Fibroblast of pulmonary artery (primary cell): ENCODE data around the gene MMP15.

ENCODE experiments used
- DNase-seq: peaks from one replicate; pipeline ENCODE4 v3.0.0-alpha.2; 2010; ENCODE audit warnings: low read depth
- H3K4me3 ChIP-seq: replicated peaks from 2 replicates; pipeline ENCODE4 v1.5.1; 2011; ENCODE audit warnings: low read depth, mild to moderate bottlenecking, control low read depth, low read length, moderate library complexity
- TF ChIP-seq, protein P1 (sequence below): IDR thresholded peaks from 2 replicates; pipeline ENCODE4 v1.5.1; 2011; ENCODE audit warnings: mild to moderate bottlenecking, control low read depth, low read length, inconsistent platforms; ENCODE audit errors: missing control alignments

MMP15 gene

GRCh38 chr16:57992084-57992483 is 33.5 kb upstream of the MMP15 start:
- no peak for DNase-seq
- H3K4me3 ChIP-seq: no peak overlapping the region
- TF ChIP-seq, protein P1, sequence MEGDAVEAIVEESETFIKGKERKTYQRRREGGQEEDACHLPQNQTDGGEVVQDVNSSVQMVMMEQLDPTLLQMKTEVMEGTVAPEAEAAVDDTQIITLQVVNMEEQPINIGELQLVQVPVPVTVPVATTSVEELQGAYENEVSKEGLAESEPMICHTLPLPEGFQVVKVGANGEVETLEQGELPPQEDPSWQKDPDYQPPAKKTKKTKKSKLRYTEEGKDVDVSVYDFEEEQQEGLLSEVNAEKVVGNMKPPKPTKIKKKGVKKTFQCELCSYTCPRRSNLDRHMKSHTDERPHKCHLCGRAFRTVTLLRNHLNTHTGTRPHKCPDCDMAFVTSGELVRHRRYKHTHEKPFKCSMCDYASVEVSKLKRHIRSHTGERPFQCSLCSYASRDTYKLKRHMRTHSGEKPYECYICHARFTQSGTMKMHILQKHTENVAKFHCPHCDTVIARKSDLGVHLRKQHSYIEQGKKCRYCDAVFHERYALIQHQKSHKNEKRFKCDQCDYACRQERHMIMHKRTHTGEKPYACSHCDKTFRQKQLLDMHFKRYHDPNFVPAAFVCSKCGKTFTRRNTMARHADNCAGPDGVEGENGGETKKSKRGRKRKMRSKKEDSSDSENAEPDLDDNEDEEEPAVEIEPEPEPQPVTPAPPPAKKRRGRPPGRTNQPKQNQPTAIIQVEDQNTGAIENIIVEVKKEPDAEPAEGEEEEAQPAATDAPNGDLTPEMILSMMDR: no peak

DNA sequence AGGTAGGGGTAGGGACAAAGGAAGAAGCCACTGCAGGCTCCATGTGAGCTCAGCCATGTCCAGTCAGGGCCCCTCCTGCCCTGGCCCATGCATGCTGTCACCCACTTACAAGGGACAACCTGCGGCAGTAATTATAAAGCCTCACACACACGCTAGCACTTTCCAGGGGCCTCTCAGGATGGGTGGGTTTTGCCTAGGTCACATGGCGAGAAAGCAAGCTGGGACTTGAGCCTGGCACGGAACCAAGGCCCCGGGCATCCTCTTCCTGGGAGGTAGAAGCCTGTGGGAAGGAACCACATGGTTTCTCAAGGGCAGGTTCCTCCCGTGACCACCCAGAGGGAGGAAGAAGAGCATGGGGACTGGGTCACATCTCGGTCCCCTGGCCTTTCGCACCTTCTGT is 32.1 kb upstream of the MMP15 start:
- TF ChIP-seq, protein P1: no peak
- no peak overlapping the region for H3K4me3 ChIP-seq
- no peak for DNase-seq

DNA sequence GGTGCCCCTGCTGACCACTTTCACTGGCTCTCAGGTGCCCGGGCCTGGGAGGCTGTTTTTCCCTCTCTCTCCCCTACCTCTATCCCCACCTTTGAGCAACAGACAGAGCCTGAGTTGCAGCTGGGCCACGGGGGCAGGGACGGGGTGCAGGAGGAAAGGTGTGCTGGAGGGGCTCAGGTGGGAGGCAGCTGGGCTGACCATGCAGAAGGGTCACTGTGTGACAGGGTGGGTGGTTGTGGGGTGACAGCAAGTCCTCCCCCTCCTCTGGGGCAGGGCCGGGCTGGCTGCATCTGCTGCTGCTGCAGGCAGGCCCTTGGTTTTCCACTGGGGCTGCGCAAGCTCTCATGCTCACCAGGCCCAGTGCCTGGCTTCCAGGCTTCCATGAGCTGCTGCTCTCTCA is 31.7 kb upstream of the MMP15 start:
- no peak overlapping the region for H3K4me3 ChIP-seq
- TF ChIP-seq, protein P1: no peak
- no peak for DNase-seq

DNA sequence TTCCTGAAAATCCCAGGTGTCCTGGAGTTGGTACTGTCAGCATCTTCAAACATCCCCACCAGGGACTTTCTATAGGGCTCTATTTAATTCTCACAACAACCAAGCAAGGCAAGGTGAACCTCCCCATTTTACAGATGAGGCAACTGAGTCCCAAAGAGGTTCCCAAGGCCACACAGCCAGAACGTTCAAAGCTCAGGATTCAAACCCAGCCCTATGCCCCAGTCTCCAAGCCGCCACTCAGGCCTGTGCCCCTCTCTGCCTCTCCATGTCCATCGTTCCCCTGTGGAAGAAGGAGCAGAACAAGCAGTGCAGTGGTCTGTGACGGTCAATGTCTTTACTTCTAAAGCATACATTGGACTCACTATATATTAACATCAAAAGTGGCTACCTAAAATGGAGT is 31.2 kb upstream of the MMP15 start:
- H3K4me3 ChIP-seq: no peak overlapping the region
- TF ChIP-seq, protein P1: no peak
- no peak for DNase-seq

GRCh38 chr16:57994778-57995177 is 30.8 kb upstream of the MMP15 start:
- TF ChIP-seq, protein P1: peak; percentile 44

GRCh38 chr16:57995721-57996405 is 29.7 kb upstream of the MMP15 start:
- TF ChIP-seq, protein P1: no peak
- no peak for DNase-seq
- no peak overlapping the region for H3K4me3 ChIP-seq

More at GRCh38 chr16:57994778-57995177, 30.8 kb upstream of the MMP15 start:
- H3K4me3 ChIP-seq: no peak overlapping the region
- DNase-seq: peak; percentile 50
